HG03095 (cell line): ENCODE data around the gene PSMA7.

Experiments
- ATAC-seq: cut with Tn5 transposase; IDR thresholded peaks from one replicate; pipeline ENCODE4 v1.9.1; 2021; ENCODE audit warnings: moderate library complexity; ENCODE audit not compliant: unreplicated experiment

The PSMA7 gene

GRCh38 chr20:62172666-62173065 lies 29.5 kb upstream of the PSMA7 start:
- ATAC-seq: no peak

DNA sequence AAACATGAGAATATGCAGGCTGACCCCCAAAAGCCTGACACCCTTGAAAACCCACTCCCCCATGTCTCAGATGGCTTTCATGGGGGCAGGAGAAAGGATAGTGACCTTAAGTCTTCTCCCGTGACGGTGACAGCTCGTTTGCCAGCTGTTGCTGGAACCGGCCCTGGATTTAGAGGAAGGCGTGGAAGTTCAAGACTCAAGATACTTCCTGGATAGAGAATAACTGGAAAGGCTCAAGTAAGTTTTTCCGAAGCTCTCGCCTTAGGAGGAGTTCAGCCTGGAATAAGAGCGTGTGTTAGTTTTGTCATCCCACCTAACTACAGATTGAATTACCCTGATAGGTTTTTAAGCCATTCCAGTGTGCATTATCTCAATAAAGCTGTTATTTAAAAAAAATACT lies 28.1 kb upstream of the PSMA7 start:
- ATAC-seq: no peak

- ATAC-seq: no peak
These were observed 27.3 kb upstream of the PSMA7 start for GRCh38 chr20:62170536-62170935.

GRCh38 chr20:62168890-62169435 lies 25.8 kb upstream of the PSMA7 start:
- ATAC-seq: no peak

GRCh38 chr20:62168061-62168460 lies 24.9 kb upstream of the PSMA7 start:
- no peak for ATAC-seq

DNA sequence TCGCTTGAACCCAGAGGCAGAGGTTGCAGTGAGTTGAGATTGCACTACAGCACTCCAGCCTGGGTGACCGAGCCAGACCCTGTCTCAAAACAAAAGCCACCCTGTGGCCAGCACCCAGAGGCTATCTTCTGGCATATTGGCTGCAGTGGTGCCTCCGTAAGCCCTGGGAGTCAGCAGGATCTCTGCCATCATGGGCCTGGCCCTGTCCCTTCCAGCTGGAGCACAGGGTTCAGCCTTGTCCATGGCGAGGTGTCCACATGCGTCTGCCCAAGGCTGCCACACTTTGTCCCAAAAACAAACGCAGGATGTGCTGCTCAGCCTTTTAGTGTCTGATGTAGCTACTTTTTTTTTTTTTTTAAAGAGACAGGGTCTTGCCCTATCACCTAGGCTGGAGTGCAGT lies 24.3 kb upstream of the PSMA7 start:
- ATAC-seq: no peak

- ATAC-seq: no peak
These were observed 22.7 kb upstream of the PSMA7 start for GRCh38 chr20:62165762-62166399.

DNA sequence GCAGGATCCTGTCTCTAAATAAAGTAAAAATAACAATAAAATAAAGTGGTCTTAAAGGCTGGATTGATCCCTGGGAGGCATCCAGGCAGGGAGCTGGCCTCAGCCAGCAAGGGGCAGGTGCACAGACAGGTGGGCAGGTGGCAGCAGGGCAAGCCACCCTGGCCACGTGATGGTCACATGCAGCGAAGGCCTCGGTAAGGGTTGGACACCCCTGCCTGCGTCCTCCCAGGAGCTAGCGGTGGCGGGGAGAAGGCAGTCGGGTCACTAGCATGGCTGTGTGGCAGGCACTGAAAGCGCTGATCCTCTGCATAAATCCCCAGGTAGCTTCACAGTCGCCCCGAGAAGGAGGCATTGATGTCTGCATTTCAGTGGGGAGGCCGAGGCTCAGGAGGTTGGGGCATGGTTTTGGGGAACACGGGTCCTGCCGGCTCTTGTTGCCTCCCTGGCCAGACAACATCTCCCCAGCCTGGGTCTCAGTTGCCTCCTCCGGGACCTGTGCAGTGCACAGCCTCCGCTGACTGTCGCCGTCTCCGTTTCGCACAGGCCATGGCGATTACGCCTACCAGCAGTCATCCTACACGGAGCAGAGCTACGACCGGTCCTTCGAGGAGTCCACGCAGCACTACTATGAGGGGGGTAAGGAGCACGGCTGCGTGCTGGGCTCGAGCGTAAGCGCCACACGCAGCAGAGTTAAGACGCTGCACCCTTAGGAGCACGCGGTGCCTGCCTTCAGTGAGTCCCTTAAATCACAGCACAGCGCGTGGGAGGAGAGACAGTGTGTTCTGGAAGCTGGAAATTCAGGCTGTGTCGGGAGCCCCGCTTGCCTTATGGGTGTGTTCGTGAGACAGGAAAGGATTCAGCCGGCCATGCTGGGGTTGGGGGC lies 21.9 kb upstream of the PSMA7 start:
- ATAC-seq: no peak

GRCh38 chr20:62163986-62164762 lies 21.0 kb upstream of the PSMA7 start:
- ATAC-seq: no peak

- ATAC-seq: no peak
These were observed 20.3 kb upstream of the PSMA7 start for GRCh38 chr20:62163485-62163865.

GRCh38 chr20:62162765-62163484 lies 19.7 kb upstream of the PSMA7 start:
- no peak for ATAC-seq

GRCh38 chr20:62161347-62161746 lies 18.2 kb upstream of the PSMA7 start:
- no peak for ATAC-seq

DNA sequence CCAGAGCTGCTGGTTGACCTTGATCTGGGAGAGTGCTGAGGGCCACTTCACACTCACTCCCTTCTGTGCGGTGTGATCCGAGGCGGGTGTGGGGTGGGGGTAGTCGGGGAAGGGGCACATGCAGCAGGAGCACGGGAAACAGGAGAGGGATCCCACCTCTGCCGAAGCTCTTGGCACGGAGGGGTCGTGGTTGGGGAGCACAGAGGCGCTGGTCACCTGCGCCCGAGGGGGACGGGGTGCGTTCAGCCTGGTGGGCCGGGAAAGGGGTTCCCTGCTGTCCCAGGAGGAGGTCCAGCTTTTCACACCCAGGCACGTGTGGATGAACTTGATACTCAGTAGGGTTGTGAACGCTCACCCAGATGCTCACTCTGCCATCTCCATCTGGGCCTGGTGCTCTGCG lies 17.7 kb upstream of the PSMA7 start:
- no peak for ATAC-seq

DNA sequence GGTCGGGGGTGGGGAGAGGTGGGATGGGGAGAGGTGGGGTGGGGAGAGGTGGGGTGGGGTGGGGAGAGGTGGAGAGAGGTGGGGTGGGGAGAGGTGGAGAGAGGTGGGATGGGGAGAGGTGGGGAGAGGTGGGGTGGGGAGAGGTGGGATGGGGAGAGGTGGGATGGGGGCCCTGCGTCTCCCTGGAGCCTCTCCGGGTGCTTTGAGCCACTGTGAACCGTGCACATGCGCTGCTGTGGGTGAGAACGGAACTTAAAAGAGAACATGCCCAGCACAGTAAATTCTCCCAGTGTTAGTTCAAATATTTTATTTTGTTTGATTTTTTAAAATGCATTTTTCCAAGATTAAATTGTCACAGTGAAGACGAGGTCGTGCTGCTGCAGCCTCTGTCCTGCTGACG lies 17.1 kb upstream of the PSMA7 start:
- no peak for ATAC-seq

DNA sequence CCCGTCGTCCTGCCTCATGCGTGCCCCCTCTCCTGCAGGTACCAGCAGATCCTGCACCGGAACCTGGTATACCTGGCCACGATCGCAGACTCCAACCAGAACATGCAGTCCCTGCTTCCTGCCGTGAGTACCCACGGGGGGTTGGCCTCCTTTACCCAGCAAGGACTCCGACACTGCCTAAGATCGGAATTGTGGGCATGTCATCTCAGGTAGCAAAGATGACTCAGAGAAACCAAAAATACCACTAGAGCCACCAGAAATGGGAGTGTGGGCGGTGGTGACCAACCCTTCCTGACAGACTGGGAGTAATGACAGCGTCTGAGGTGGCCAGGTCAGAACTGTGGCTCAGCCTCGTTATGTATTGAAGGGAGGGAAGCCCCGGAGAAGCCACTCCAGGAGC lies 16.6 kb upstream of the PSMA7 start:
- no peak for ATAC-seq

- no peak for ATAC-seq
These were observed 15.9 kb upstream of the PSMA7 start for GRCh38 chr20:62159052-62159451.

GRCh38 chr20:62158541-62158940 lies 15.3 kb upstream of the PSMA7 start:
- no peak for ATAC-seq

- no peak for ATAC-seq
These were observed 14.8 kb upstream of the PSMA7 start for GRCh38 chr20:62158088-62158400.

DNA sequence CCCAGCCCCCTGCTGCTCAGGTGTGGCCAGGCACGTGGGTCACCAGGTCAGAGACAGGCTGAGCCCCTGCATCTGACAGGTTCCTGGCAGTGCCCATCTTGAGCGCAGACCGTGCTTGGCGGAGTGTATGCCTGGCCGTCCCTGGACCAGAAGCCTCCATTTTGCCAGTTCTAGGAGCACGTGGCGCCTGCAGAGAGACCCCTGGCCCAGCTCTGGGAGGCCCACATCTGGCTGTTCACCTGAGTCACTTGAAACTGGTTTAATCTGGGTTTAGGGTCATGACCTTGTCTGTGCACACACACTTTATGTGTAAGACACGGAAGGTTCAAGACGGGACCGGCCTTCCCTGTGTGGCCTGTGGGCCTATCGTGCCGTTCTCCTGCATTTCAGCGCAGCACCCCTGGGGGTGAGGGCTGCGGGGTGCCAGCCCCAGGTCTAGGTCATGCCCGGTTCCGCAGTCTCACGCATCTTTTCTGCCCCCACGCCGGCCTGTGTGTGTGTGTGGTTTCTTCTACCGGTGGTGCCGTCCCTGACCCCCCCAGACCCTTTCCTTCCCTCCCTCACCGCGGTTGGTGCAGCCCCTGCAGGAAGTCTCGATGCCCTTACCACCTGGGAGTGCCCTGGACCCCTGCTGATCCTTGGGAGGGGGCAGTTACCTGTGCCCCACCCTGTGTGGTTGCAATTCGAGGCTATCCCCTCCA lies 14.3 kb upstream of the PSMA7 start:
- no peak for ATAC-seq

GRCh38 chr20:62156592-62157386 lies 13.6 kb upstream of the PSMA7 start:
- ATAC-seq: no peak
